ENCODE measurements around the gene DRD4.
"Not testable (repeated sequence)": the region's sequence is repeated elsewhere in the genome, so short reads cannot be mapped to it uniquely, and the experiment has no call there.

The DRD4 gene

DNA sequence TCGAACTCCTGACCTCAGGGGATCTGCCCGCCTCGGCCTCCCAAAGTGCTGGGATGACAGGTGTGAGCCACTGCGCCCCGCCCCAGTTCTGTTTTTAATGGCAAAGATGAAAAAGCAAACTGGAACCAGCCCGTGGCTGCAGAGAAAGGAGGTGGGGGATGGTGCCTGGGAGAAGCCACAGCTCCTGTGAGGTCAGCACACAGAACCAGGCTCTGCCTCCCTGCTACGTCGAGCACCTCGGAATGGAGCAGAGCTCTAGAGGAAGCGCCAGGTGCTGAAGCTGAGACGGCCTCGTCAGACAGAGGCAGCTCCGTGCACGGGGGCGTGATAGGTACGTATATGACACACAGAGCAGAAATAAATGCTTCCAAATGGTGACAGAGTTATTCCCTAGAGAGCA lies 8.5 kb downstream of the DRD4 start:
- peak; percentile 17 for DNase-seq (ENCODE audit: low spot score)

DNA sequence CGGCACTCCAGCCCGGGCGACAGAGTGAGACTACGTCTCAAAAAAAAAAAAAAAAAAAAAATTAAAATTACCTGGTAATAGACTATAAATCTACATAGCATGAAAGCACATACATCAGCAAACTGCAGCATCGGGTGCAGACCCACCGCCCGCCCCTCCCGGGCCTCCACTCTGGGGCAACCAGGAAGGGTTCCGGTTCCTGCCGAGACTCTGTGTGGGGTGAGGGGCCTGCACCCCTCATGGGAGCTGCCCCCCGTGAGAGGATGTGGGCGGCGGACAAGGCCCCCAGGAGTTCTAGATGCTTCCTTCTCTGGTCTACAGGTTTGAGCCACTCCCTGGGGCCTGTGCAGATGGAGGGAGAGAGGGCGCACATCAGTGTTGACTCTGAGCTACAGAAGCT lies 9.1 kb downstream of the DRD4 start:
- DNase-seq (ENCODE audit: low spot score): peak; percentile 5

DNA sequence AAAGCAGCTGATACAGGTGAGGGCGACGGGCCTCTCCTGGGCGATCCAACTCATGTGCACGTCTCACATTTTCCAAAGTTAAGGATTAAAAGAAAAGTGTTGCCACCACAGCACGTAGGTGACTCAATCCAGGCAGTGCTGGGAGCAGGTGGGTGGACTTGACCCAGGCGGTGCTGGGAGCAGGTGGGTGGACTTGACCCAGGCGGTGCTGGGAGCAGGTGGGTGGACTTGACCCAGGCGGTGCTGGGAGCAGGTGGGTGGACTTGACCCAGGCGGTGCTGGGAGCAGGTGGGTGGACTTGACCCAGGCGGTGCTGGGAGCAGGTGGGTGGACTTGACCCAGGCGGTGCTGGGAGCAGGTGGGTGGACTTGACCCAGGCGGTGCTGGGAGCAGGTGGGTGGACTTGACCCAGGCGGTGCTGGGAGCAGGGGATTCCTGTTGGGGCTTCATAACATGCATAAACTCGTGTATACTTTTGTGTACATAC lies 10.6 kb downstream of the DRD4 start:
- DNase-seq (ENCODE audit: low spot score): not testable (repeated sequence)

DNA sequence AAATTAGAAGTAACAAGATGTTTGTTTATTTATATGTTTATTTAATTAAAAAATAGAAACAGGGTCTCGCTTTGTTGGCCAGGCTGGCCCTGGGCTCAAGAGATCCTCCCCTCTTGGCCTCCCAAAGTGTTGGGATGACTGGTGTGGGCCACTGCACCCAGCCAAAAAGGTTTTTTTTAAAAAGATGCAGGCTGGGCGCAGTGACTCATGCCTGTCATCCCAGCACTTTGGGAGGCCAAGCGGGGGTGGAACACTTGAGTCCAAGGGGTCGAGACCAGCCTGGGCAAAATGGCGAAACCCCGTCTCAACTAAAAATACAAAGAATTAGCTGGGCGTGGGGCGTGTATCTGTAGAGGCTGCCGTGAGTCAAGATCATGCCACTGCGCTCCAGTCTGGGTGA lies 13.4 kb downstream of the DRD4 start:
- DNase-seq (ENCODE audit: low spot score): no peak

DNA sequence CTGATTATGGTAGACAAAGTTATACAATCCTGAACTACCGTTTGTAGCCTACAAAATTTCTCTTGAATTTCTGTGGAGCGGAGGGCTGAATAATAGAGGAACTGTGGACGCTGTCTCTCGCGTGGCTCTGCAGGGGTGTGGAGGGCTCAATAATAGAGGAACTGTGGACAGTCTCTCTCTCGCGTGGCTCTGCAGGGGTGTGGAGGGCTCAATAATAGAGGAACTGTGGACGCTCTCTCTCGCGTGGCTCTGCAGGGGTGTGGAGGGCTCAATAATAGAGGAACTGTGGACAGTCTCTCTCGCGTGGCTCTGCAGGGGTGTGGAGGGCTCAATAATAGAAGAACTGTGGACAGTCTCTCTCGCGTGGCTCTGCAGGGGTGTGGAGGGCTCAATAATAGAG lies 16.1 kb downstream of the DRD4 start:
- not testable (repeated sequence) for DNase-seq (ENCODE audit: low spot score)

DNA sequence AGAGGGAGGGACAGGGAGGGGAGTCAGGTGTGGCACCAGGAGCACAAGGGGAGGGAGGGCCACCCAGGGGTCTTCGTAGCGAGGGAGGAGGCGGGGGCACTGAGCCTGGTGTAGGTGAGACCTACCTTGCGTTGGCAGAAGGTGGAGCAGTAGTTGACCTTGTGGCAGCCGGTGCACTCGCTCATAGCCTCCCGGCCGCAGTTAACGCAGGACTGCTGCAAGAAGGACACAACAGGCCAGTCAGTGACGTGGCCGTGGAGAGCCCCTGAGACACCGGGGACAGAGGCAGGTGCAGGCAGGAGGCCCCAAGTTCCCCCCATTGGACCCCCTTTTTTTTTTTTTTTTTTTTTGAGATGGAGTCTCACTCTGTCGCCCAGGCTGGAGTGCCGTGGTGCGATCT lies 16.8 kb downstream of the DRD4 start:
- DNase-seq (ENCODE audit: low spot score): no peak

DNA sequence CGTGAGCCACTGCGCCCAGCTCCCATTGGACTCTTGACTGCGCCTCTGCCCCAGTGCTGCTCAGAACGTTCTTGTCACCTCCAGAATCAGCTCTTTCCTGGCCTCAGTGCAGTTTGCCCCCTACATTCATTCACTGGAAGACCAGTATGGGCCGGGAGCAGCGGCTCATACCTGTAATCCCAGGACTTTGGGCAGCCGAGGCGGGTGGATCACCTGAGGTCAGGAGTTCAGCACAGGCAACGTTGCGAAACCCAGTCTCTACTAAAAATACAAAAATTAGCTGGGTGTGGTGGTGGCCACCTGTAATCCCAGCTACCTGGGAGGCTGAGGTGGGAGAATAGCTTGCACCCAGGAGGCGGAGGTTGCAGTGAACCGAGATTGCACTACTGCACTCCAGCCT lies 17.4 kb downstream of the DRD4 start:
- DNase-seq (ENCODE audit: low spot score): not testable (repeated sequence)

DNA sequence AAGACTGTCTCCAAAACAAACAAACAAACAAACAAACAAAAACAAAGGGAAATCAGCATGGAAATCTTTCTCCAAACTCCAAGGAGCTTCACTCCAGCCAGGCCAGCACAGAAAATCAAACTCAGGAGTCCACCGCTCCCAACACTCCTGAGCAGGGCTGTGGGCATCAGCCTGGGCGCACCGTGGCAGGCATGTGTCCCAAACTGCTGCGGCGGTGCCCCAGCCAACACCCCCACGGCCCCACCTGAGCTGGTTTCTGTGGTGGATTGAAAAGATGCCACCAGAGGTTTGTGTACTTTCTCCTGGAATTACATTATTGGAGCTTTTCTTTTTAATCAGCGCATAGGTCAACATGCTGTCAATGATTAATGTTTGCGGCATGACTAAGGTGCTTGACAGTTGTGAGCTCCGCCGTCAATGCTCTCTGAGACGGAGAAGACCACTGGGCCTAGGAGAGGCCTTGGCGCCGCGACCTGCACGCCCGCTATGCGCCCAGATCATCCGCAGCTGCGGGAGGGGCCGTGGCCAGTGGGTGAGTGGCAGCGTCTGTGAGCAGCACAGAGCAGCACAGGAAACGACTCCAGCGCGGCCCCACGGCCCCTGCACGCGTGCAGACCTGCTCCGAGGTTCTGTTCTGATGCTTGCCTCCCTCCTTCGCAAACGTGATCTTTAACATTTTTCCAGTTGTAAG lies 18.1 kb downstream of the DRD4 start:
- DNase-seq (ENCODE audit: low spot score): no peak

DNA sequence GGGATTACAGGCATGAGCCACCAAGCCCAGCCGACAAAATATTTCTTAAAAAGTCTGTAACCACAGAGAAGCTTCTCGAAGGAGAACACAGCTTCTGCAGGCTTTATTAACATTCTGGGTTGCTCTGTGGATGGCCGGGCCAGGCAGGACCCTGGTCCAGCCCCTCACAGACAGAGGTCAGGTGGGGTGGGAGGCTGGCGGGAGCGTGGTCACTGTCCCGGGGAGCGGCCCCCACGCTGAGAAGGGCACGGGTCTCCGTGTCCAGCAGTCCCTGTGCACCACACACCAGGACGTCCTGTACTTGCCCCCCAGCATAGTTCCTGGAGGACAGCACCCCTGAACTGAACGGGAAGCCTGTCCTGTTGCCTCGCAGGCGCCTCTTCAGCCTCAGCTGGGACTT lies 19.4 kb downstream of the DRD4 start:
- peak; percentile 3 for DNase-seq (ENCODE audit: low spot score)

DNA sequence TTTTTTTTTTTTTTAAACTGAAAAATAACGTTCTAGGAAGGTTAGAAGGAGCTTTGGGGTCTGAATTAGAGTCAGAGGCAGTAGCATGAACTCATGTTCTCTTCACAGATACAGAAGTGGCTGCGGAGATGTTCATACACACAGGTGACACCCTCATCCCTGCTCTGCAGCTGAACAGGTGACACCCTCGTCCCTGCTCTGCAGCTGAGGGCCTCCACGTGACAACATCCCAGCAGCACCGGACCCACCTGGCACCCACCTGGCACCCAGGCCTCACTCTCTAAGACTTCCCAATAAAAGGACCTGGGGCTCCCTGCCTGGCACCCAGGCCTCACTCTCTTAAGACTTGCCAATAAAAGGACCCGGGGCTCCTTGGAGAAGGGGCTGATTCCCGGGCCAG lies 19.8 kb downstream of the DRD4 start:
- DNase-seq (ENCODE audit: low spot score): no peak

DNA sequence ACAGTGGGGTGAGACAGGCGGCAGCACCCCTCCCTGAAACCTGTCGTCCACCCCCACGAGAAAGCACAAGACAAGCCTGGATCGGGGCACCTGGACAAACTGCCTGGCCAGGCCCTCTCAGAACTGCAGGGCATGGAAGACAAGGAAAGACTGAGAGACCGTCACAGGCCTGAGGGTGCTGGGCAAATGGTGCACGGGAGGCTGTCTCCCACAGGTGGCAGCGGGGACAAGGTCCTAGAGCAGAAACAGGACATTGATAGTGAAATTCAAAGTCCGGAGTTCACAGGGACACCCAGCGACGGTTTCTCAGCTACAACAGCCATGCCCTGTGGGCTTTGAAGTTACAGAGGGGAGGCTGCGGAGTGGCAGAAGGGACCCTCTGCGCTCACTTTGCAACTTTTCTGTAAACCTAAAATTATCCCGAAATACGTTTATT lies 20.6 kb downstream of the DRD4 start:
- DNase-seq (ENCODE audit: low spot score): no peak

DNA sequence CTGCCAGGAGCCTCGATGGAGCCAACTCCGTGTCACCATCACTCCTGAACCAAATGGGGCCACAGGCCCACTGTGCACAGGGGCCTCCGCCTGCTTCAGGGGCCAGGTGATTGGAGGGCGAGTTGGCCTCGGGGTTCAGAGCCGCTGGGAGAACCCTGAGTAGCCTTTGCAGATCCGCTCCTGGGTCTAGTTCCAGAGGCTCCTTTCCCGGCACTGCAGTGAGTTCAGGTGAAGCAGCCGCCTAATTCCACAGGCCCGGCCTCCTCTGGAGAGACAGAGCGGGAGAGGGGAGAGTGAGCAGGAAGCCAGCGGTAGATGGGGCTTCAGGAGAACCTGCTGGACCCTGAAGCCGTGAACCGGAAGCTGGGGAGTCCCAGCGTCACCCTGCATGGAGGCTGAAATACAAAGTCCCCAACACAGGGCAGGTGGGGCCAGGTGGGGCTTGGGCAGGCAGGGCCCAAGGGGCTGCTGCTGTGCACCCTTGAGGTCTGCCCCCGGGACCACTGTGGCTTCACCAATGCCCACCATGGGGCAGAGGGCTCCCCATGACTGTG lies 22.5 kb downstream of the DRD4 start:
- no peak for DNase-seq (ENCODE audit: low spot score)

DNA sequence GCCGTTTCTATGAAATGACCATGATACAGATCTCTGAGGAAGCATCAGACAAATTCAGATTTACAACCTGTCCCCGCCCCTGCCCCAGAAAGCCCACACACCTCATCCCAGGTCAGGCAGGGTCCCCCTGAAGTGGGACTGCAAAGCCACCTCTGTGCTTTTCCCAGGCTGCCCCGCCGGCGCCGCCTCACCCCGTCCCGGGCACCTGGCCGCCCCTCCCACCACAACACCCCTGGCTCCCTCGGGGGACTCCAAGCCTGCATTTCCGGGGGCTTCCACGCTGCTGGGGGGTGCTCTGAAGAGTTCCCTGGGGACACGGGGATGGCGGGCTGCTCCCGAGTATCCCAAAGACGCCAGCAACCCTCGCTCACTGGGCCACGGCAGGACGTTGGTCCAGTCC lies 23.2 kb downstream of the DRD4 start:
- DNase-seq (ENCODE audit: low spot score): no peak

DNA sequence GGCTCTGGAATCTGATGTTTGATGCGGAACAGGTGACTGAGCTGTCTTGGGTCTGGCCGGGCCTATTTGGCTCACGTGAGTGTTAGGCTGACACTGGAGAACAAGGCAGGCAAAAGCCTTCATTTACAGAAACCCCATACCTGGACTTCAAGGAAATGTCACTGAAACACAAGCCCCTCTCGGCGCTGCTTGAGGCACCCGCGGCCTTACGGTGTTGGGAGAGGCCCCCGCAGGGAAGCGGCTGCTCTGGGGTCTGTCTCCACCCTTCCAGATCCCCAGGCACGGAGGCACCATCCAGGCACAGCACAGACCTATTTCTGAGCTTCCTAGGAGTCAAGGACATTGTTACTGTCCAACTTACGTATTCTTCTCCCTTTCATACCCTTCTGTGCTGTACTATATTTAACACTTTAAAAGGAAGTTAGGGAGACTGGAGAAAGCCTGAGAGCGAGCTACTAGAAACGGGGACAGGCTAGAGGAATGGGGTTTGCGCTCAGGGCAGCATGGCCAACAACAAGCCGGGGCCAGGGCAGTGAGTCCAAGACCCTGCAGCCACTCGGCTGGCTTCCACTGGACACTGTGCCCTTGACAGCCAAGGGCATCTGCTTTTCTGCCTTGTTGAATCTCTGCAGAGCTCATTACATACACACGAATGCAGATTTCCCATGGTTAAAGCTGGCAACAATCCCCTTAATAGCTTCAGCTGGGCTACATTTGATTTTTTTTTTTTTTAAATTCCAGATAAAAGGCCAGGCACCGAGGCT lies 23.8 kb downstream of the DRD4 start:
- no peak for DNase-seq (ENCODE audit: low spot score)

DNA sequence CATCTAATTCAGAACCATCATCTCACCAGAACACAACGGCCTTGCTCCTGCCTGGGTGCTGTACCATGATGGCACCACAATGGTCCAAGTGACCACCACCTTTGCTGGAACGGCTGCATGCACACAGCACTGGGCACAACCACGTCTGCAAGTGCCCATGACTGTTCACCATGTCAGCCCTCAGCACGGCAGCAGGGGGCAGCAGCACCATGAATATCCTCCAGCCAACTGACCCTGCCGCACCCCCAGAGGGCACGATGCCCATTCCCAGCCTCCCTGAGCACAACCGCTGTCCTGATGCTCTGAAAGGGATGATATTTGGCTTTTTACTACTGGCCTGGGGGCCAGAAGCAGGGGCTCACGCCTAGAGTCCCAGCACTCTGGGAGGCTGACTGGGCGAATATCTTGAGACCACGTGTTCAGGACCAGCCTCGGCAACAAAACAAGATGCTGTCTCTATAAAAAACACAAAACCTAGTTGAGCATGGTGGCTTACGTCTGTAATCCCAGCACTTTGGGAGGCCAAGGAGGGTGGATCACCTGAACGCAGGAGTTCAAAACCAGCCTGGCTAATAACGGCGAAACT lies 25.7 kb downstream of the DRD4 start:
- peak; percentile 93 for DNase-seq (ENCODE audit: low spot score)

DNA sequence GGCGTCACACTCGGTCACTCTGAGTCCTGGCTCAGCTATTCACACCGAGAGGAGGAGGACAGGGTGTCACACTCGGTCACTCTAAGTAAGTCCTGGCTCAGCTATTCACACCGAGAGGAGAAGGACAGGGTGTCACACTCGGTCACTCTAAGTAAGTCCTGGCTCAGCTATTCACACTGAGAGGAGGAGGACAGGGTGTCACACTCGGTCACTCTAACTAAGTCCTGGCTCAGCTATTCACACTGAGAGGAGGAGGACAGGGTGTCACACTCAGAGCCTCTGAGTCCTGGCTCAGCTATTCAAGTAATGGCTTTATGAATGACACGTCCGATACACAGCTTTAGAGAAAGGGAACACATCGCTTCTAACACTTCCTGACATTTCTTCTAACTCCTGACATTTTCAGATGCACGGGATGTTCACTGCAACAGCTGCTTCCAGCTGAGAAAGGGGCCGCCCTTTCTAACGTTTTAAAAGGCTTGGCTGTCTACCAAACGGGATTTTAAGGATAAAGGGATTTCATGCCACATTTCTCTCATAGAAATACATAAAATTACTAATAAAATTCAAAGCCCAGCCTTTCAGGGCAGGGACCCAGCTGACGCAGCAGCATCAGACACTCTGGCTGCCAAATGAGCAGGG lies 28.1 kb downstream of the DRD4 start:
- DNase-seq (ENCODE audit: low spot score): no peak

DNA sequence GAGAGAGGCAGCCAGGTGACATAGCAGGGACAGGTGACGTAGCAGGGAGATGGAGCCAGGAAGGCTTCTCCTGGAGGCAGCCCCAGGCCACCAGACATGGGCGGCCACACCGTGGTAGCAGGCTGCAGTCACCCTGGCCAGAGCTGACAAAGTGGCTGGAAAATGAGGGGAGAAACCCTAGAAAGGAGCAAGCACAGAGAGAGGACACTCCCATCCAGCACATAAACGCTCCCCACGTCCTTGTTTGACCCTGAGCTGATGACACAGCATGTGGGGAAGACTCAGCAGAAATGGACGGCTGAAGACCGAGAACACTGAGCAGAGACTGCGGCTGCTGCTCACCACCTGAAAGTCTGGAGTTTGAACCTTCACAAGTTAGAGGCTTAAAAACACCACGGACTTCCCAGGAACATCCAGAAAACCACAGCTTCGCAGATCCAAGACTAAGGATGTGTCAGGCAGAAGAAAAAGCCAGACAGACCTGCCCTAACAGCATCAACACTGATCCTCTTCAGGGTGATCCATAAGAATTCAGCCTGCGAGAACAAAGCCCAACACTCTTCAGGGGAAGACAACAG lies 28.7 kb downstream of the DRD4 start:
- DNase-seq (ENCODE audit: low spot score): no peak

DNA sequence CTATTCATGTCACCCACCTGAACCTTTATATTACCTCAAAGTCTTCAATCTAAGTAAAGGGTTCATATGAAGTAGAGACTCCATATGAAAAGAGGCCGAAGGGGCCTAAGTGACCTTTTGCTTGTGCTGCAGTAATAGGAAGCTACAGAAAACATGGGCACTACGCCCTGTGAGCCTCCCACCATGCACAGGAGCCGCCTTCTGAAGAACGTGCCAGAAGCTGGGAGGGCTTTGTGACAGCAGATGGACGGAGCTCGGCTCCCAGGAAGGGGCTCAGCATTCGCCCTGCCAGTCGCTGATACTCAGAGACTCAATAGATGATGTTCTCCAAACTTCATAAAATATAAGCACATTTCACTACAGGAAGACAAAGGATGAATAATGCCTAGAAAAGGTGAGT lies 36.8 kb downstream of the DRD4 start:
- DNase-seq (ENCODE audit: low spot score): no peak

DNA sequence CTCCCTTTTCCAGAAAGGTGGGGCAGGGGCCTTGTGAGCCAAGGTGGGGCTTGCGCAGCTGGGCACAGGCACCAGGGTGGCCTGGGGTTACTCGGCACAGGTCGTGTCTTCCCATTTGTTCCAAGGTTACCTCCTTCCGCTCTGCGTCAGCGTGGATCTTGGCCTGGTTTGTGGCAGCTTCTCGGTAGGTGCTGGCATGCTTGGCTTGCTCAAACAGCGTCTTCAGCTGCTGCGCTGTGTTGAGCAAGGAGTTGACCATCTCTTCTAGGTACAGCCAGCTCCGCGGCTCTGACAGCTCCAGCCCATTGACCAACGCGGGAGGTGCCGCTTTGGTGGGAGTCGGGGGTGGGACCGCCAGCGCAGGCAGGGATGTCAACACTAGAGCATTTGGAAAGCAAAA lies 37.3 kb downstream of the DRD4 start:
- DNase-seq (ENCODE audit: low spot score): no peak

DNA sequence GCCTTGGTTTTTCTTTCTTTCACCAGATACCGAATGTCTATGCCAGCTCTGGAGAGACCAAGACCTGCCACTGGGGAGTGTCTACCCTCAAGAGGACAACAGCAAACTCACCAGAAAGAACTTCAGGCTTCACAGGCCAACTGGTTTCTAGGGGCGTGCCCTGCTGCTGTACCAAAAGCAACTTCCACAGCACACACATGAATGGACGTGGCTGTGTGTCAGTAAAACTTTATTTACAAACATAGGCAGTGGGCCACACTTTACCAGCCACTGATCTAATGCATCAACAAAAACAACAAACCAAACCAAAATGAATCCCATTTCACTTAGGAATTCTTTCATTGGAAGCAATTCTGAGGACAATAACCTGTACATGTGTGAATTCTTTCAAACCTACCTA lies 41.2 kb downstream of the DRD4 start:
- DNase-seq (ENCODE audit: low spot score): no peak

DNA sequence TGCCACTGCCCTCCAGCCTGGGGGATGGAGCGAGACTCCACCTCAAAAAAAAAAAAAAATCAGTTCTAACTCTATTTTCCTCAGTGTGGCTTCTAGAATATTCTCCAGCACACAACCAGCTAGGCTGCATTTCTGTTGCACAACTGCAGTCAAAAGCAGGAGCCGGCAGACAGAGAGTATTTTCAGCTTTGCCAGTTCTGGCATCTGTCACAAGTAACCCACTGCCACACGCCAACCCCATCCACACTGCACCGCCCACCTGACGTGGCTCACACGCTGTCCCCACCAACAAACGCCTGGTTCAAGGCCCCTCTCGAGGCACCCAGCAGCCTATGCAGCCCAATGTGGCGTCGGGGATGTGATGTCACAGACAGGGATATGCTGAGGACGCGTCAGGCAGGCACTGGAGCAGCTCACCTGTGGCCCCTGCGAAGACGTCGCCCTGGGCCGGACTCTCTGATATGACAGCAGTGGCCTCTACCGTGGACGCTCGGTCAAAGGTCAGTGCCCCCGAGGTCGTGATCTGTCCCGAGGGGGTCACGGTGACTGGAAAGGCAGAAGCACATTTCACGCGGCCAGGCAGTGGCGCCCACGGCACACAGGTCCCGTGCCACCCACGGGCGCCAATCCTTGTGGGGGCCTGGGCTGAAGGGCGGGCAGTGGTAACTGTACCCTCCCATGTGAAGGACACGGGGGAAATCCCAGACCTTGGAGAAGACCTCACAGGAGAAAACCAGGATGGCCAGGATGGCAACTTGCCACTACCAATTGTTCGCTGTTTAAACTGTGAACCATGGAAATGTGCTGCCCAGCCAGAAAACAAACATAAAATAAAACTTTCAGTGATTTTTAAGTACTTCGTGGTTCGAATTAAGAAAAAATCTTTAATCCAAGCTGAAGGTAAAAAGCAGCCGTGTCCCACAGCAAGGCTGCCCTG lies 42.5 kb downstream of the DRD4 start:
- no peak for DNase-seq (ENCODE audit: low spot score)

Data from iPS-NIHi11 (cell line).